ENCODE results near the gene ITPR1.
"Not testable (repeated sequence)": the region's sequence is repeated elsewhere in the genome, so short reads cannot be mapped to it uniquely, and the experiment has no call there.

ITPR1 gene

GRCh38 chr3:4596612-4597011, 103.5 kb downstream of the ITPR1 start:
- no peak for DNase-seq (ENCODE audit: low read depth)

DNA sequence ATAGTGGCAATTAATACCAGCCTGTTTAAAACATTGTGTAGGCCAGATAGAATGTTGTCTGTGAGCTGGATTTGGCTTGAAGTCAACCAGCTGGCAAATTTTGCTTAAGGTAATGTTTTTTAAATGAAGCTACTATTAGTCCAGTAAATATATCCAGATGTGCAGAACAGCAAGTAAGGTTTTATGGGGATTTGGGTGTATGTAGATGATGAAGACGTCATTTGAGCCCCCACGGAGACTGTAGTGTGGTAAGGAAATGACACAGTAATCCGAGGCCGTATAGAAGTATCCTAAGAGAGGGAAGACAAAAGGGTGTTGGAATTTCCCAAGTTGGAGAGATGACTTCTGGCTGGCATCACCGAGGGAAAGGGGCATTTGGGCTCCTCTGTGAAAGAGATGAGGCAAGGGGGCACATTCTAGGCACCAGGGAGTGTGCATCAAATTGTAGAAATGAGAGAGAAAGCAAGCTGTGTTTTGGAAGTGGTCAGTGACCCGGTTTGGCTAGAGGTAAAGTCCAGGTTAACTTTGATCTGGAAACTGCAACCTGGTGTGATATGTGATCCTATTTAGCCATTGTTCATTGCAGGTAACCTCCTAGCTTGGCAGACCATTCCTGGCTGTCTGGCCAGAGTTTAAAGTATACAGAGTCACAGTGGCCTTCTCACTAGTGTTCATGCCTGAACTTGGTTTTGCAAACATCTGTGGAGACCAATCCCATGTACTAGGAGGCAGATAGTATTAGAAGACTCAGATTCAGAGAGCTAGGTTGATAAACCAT, 104.2 kb downstream of the ITPR1 start:
- no peak for DNase-seq (ENCODE audit: low read depth)

- DNase-seq (ENCODE audit: low read depth), result not testable (repeated sequence)
Measured at GRCh38 chr3:4598232-4598631, 105.1 kb downstream of the ITPR1 start.

DNA sequence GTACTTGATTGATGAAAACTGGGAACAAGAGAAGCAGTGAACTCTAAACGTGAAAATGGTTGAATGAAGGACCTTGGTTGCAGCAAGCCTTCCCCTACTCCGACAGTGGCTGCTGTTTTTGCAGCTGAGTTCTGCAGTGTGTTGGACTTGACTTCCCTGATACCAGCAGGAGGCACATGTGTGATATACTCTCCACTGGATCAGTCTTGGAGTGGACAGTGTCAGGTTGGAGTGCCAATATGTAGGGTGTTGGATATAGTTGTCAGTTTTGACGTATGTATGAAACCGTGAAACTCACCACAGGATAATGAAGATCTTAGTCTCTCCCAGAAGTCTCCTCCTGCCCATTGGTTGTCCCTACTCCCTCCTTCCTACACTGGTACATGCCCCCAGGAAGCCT, 106.5 kb downstream of the ITPR1 start:
- DNase-seq (ENCODE audit: low read depth), result no peak

GRCh38 chr3:4600493-4600892, 107.3 kb downstream of the ITPR1 start:
- DNase-seq (ENCODE audit: low read depth), result no peak

- DNase-seq (ENCODE audit: low read depth), result no peak
Measured at GRCh38 chr3:4601892-4602291, 108.7 kb downstream of the ITPR1 start.

DNA sequence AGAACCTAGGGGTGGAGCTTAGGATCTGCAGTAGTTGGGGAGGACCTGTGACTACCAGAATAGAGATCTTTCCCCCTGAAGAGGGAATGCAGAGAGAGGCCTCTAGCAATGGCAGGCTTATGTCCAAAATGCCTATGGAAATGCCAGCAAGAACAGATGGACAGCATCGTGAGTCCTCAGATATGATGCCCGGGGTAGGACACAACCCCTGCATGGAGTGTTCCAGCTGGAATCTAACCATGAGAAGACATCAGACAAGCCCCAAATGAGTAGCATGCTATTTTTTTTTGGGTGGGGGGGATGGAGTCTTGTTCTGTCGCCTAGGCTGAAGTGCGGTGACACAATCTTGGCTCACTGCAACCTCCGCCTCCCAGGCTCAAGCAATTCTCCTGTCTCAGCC, 111.5 kb downstream of the ITPR1 start:
- DNase-seq (ENCODE audit: low read depth), result no peak

GRCh38 chr3:4606911-4607310, 113.8 kb downstream of the ITPR1 start:
- no peak for DNase-seq (ENCODE audit: low read depth)

DNA sequence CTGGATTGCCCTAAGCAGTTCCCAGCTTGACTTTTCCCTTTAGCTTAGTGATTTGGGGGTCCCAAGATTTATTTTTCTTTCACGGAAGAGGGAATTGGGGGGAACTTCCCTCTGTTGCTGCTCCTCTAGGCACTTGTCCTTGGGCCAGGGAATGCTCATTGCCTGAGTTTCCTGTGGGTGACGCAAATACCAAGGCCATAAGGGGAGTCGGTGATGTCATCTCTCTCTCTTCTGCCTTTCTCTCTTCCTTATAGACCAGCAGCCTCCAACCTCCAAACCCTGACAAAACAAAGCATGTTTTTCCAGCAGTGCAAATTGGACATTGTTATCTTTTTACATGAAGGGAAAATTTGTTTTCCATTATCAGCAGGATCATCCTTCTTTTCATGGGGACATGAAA, 120.2 kb downstream of the ITPR1 start:
- no peak for DNase-seq (ENCODE audit: low read depth)

GRCh38 chr3:4614070-4614469, 120.9 kb downstream of the ITPR1 start:
- DNase-seq (ENCODE audit: low read depth), result no peak

DNA sequence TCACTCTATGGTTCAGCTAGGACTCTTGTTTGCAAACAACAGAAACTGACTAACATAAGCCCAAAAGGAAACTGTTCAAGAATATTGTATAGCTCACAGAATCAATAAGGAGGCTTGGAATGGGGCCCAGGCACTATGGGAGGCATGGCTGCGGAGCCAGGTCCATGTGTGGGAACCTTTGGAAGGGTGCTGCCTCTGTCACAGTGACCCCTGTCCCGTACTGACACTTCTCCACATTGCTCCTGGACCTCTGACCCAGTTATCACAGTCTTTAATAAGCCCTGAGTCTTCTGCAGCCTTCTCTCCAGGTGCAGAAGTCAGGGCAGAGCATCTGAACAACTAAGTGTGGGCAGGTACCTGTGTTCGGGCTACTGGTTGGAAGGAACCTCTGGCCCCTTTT, 121.8 kb downstream of the ITPR1 start:
- no peak for DNase-seq (ENCODE audit: low read depth)

DNA sequence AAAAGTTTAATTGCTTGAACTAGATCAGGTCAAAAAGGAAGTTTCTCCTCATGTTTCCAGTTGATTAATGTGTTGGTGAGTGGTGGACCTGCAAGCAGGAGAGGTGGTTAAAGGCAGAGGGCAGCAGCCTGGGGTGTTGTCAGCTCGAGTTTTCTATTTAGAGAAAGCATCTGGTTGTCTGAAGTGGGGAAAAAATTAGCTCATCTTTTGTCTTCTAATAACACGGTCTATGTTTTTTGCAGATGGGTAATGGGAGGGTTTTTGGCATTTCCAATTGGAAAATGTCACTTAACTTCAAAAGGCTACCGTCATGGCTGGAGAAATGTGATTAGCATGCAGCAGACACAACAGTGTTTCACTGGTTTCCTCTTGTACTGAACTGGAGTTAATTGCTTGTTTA, 122.6 kb downstream of the ITPR1 start:
- no peak for DNase-seq (ENCODE audit: low read depth)

- no peak for DNase-seq (ENCODE audit: low read depth)
Measured at GRCh38 chr3:4623421-4623999, 130.4 kb downstream of the ITPR1 start.

DNA sequence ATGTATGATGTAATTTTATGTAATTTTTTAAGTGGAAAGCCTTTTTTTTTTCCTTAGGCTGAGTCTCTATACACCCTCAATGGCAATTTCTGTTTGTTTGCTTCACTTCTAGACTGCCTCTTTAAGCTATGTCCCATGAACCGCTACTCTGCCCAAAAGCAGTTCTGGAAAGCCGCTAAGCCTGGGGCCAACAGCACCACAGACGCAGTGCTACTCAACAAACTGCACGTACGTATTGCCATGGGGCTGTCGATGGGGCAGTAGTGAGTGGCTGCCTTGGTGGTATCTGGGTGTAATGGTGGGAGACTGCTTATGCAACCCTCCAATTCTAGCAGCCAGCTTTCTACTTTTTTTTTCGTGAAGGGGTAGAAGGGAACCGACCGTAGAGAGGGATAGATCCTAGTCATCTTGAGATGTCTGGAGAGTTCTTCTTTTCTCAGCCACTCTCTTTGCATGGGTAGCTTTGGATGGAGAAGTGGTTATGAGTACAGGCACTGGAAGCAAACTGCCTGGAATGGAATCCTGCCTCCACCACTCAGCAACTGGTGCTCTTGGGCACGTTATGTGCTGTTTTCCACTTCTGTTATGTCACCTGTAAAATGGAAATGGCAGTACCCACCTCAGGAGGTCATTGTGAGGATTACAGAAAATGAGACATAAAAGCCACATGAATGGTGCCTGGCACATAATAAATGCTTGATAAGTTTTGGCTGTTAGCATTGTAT, 134.7 kb downstream of the ITPR1 start:
- no peak for DNase-seq (ENCODE audit: low read depth)

DNA sequence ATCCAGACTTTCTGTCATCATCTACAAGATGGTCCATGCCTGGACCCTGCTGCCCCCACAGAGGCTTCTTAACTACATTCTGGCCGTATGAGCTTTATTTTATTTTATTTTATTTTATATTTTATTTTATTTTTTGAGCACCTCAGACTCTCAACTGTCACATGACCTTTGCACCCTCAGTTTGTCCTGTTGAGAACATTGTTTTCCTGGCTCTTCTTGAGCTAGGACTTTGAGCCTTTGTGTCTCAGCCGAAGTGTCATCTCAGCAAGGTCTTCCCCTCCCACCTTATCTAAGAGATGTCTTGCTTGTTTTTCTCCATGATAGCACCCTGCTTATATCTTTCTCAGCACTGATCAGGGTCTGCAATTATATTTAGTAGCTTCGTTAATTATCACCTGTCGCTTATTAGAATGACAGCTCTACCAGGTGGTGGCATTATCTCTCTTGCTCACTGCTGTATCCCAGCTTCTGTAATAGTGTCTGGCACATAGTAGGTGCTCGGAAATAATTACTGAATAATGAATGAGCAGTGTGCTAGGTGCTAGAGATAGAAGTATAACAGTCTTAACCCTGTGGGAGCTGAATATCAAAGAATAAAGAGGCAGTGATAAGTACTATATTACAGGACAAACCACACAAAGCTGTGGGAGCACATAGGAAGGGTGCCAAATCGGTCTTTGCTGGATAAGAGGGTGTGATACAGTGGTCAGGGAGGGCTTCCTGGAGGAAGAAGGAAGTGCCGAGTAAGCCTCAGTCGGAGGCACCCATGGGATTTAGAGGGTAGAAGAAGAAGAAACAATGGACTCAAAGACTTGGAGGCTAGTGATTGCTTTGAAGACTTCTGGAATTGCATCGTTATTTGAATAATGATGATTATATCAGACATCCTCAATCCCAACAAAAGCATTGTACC, 136.2 kb downstream of the ITPR1 start:
- no peak for DNase-seq (ENCODE audit: low read depth)

DNA sequence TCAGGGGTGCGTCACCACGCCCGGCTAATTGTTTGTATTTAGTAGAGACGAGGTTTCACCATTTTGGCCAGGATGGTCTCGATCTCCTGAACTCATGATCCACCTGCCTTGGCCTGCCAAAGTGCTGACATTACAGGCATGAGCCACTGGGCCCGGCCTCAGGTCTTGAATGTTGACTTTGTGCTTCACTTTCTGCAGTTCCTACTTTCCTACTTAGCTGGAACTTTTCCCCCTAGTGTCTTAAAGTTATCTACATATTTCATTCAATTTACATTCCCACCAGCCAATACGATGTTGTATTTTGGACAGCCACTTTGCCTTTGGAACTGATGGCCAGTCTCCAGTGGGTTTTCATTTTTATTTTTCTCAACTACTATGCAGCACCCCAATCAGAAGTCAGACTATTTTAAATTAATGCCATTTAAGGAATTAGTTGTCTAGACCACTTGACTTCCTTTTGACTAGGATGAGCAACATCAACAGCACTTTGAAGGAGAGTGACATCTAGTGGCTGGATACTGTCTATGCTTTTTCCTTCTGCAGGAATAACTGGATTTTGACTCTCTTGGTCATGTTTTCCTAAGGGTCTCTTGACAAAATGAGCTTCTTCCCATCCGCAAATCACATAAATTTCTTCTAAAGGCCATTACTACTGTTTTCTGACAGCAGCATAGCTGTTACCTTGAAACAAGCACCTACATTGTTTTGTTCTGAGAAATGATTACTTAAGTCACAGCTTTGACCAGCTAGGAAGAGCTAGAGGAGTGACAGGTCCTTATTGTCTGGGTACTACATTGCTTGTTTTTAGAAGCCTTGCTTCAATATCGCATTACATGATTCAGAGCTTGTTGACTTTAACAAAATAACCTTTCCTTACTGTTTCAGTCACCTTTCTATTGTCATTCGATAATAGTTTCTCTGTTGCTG, 140.2 kb downstream of the ITPR1 start:
- DNase-seq (ENCODE audit: low read depth), result peak; percentile 59

DNA sequence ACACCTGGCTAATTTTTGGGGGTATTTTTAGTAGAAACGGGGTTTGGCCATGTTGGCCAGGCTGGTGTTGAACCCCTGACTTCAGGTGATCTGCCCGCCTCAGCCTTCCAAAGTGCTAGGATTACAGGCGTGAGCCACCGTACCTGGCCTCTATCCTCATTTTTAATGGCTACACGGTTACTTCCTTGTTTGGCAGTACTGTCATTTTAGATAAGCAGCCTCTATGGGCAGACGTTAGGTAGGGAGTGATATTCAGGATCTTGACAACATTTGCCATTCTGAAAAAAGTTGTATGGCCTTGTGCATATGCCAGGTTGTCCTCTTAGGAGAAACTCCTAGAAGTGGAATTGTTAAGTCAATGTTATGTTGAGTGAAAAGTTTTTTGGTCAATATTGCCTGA, 141.7 kb downstream of the ITPR1 start:
- no peak for DNase-seq (ENCODE audit: low read depth)

- no peak for DNase-seq (ENCODE audit: low read depth)
Measured at GRCh38 chr3:4637265-4637664, 144.1 kb downstream of the ITPR1 start.

GRCh38 chr3:4641863-4642563, 148.9 kb downstream of the ITPR1 start:
- DNase-seq (ENCODE audit: low read depth), result no peak

GRCh38 chr3:4642611-4643010, 149.5 kb downstream of the ITPR1 start:
- no peak for DNase-seq (ENCODE audit: low read depth)

All from fibroblast of the conjunctiva (primary cell).